Epithelial cell of proximal tubule (primary cell): ENCODE data around the gene TMPRSS6. TPM values are rescaled to one million over a fixed set of nuclear protein-coding genes. Genes with fewer than 3 reads are reported as not detected.

Experiments
- DNase-seq: peaks from one replicate; pipeline ENCODE4 v3.0.0-alpha.2; 2011; ENCODE audit warnings: low read depth
- H3K4me3 ChIP-seq: 2 replicates; pipeline ENCODE4 v1.5.1; 2011; ENCODE audit warnings: low read depth, mild to moderate bottlenecking, low read length
- total RNA-seq: library from RNA; depleted of rRNA; stranded (reverse); fragments of >200 nt; gene quantifications from 2 replicates; pipeline ENCODE4 v1.2.3, GENCODE V29; 2015
- TF ChIP-seq, protein P1 (sequence below): conservative IDR thresholded peaks from 2 replicates; pipeline ENCODE4 v1.5.1; 2012; ENCODE audit warnings: low read depth, mild to moderate bottlenecking, low read length

Gene TMPRSS6
- total RNA-seq, 1 donor from 2014 or later: not detected

DNA sequence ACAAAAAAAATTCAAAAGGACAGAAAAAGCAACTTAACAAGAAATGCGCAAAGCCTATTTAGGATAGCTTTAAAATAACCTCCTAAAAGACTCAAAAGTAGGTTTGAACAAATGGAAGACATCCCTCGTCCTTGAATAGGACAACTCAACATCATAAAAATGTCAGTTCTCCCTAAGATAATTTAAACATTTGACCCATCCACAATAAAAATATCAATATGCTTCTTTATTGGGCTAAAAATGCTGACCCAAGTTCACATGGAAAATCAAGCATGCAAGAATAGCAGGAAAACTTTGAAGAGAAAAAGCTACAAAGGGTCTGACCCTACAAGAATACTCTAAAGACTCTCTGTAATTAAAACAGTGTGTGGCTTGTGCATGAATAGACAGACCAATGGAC, 70.0 kb downstream of the TMPRSS6 start:
- TF ChIP-seq, protein P1, sequence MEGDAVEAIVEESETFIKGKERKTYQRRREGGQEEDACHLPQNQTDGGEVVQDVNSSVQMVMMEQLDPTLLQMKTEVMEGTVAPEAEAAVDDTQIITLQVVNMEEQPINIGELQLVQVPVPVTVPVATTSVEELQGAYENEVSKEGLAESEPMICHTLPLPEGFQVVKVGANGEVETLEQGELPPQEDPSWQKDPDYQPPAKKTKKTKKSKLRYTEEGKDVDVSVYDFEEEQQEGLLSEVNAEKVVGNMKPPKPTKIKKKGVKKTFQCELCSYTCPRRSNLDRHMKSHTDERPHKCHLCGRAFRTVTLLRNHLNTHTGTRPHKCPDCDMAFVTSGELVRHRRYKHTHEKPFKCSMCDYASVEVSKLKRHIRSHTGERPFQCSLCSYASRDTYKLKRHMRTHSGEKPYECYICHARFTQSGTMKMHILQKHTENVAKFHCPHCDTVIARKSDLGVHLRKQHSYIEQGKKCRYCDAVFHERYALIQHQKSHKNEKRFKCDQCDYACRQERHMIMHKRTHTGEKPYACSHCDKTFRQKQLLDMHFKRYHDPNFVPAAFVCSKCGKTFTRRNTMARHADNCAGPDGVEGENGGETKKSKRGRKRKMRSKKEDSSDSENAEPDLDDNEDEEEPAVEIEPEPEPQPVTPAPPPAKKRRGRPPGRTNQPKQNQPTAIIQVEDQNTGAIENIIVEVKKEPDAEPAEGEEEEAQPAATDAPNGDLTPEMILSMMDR: no peak
- DNase-seq: no peak

DNA sequence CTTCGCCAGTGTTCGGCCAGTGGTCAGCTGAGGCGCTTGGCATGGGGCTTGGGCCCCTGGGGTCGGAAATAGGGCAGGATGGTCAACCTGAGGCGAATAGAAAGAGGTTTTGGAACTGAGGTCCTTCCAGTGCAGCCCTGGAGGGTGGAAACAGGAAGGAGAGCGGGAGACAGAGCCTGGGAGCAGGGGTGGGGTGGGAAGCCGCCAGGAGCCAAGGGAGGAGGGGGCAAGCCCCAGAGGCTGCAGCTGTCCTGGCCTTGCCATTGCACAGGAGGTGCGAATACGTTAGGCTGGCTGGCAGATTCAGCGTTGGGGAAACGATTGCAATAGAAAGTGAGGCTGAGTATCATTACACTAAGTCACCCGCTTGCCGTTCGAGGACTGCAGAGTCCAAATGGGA, 71.8 kb downstream of the TMPRSS6 start:
- H3K4me3 ChIP-seq: no peak overlapping the region
- no peak for DNase-seq
- TF ChIP-seq, protein P1: no peak

More for the DNA sequence above, 70.0 kb downstream of the TMPRSS6 start:
- no peak overlapping the region for H3K4me3 ChIP-seq

DNA sequence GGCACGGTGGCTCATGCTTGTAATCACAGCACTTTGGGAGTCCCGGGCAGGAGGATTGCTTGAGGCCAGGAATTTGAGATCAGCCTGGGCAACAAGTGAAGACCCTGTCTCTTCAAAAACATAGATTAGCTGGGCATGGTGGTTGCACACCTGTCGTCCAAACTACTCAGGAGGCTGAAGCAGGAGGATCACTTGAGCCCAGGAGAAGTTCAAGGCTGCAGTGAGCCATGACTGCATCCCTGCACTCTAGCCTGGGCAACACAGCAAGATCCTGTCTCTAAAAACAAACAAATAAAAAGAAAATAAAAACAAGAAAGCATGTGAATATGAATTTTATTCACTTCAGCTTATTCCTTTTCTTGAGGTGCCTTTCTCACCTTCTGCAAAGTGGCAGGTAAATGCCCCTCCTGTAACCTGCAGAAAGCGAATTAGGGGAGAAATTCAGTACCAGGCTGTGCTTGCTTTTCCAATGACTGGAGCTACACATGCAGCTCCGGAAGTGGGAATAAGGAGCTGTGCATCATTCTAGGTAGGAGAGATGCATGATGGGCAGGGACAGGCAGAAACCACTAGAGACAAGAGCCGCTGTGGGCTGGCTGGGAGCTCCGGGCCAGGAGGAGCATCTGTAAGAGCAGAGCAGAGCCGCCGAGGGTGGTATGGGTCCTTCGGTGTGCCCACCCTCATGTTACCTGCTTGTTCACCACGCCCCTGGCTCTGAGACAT, 72.7 kb downstream of the TMPRSS6 start:
- no peak overlapping the region for H3K4me3 ChIP-seq
- no peak for DNase-seq
- TF ChIP-seq, protein P1: no peak

DNA sequence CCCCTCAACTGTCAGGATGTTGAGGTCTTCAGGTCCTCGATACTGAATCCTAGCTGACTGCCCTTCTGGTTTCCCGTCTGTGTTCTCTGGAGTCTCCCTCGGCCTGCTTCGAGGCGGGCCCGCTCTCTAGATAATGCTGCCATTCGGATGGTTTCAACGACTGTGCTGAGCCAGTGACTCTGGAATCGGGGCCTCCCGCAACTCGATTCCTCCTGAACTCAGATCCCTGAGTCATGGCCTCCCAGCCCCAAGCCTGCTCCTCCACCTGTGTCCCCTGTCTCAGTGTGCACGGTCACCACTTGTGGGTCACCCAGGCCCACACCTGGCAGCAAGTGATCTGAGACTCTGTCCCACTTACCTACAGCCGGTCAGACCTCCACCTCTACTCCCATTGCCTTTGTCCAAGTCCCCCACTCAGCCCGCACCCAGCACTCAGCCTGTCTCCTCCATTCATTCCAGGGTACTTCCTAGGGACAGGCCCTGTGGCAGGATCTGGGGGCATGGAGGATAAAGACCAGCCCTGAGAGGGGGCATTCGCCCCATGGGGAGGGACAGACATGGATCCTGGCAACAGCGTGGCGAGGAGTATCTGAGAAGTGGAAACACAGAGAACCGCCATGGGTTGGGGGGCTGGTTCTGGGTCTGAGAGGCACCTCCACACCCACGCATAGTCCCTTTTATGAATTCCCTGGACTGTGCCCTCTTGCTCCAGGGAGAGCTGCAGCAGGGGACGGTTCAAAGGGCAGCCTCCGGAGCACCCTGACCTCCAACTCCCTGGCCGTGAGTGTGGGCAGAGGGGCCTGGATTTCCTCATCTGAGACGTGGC, 75.7 kb downstream of the TMPRSS6 start:
- TF ChIP-seq, protein P1: no peak
- no peak overlapping the region for H3K4me3 ChIP-seq
- DNase-seq: no peak

DNA sequence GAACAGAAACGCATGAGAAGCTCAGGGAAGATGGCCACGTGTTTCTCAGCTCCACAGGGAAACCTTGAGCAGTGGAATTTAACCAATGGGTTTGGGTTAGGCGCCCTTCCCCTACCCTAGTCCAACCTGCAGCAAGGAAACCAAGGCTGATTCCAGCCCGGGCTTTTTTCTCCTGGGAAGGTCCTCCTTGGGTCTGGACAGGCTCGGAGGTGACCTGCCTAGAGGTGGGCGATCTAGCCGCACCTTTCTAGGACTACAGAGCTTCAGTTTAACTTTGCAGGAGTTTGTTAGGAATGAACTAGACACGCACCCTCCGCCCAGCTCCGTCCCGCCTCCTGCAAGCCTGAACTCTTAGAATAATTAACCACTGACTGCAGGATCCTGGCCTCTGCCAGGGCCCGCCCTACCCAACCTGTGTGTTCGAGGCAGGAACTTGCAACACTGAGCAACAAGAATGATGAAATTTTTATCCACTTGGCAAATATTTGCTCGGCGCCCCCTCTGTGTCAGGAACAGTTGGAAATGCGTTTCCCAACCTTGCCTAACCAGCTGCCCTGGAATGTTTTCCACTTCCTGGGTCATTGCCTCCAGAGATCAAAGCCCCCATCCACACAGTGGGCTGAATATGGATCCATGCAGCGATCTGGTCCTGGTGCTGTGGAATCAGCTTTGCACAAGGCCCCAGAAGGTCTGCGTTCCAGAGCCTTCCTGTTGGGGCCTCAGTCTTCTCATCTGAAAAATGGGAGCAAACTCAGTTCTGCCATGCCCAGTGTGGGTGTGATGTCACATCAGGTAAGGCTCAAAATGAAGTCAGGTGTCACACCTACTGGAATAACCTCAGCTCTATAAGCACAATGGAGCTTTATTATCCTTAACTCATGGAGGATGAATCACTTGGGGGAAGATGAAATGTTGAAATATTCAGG, 76.7 kb downstream of the TMPRSS6 start:
- H3K4me3 ChIP-seq: peak overlapping the region; percentile 39
- DNase-seq: peak; percentile 91
- TF ChIP-seq, protein P1: no peak

DNA sequence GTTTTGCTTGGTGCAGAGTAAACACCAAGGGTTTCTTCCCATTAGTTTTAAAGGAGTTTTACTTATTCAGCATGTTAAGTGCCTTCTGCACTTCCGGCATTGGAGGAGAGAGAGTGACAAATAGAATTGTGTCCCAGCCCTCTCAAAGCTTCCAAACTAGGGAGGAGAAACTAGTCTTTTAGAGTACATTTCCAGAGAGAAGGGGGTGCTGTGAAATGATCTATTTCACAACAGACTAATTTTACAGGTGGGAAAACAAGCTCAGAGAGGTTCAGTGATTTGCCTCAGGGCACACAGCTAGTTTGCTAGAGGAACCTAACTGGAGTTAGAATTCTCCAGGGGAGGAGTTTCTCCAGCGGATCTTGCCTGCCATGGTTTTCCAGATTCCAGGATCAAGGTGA, 77.4 kb downstream of the TMPRSS6 start:
- DNase-seq: no peak
- TF ChIP-seq, protein P1: no peak
- H3K4me3 ChIP-seq: peak overlapping the region; percentile 39
